ENCODE measurements around the gene PLXNA2. TPM values are rescaled to one million over a fixed set of nuclear protein-coding genes. Genes with fewer than 3 reads are reported as not detected.

PLXNA2 gene
- total and polyA plus RNA-seq, 5 donors from 2014 or later: 0.02 to 0.62 (median 0.16) TPM; not detected in 2

DNA sequence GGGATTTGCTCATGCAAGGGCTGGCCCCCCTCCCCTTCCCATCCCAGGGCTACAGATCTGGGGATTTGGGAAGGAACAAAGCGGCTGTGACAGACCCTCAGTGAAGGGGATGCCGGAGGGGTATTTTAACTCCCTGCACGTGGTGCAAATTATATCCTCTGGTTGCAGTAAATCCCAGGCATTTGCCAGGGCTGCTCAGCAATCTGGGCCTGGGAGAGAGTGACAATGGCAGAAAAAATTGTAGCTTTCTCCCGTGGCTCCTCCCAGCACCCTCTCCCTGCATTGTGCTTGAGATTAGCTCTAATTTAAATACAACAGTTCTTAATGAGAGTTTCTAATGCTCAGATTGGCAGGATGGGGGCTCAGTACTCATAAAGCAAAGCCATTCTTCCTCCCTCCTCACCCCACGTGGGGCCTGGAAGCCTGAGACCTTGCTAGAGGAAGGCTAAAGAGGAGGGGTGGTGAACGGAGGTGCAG lies 203.3 kb downstream of the PLXNA2 start:
- Mint-ChIP-seq H3K9me3 (peaks cover 0 to 2% (median 0%) of the 10 kb centered on the region in 7 donors), H3K4me3 (no peak overlapping the region), H3K27ac (no peak overlapping the region), H3K27me3 (peaks cover 9% of the 10 kb centered on the region), H3K36me3 (no peaks in the 10 kb centered on the region), H3K4me1 (peaks cover 0 to 2% (median 0%) of the 10 kb centered on the region in 4 donors)
- DNase-seq (no peak), ATAC-seq (ENCODE audit: low read depth in 2 of 2) (no peak)
- Histone ChIP-seq H3K36me3 (ENCODE audit: control insufficient read depth, insufficient read depth, low read length) (no peaks in the 10 kb centered on the region), H3K27ac (ENCODE audit: insufficient read depth, low read length, poor library complexity, severe bottlenecking) (no peak overlapping the region), H3K4me3 (ENCODE audit: low read depth, low read length) (no peak overlapping the region), H3K9me3 (ENCODE audit: control insufficient read depth in 2 of 2, low read length in 2 of 2) (no peaks in the 10 kb centered on the region), H3K4me1 (ENCODE audit: control insufficient read depth, insufficient read depth, low read length, poor library complexity, severe bottlenecking) (no peaks in the 10 kb centered on the region), H3K27me3 (ENCODE audit: control insufficient read depth, insufficient read depth, low read length) (peaks cover 2% of the 10 kb centered on the region)

GRCh38 chr1:208039536-208040332 lies 204.4 kb downstream of the PLXNA2 start:
- Mint-ChIP-seq H3K36me3 (no peaks in the 10 kb centered on the region), H3K9me3 (peaks cover 0 to 2% (median 0%) of the 10 kb centered on the region in 7 donors)
- ATAC-seq (ENCODE audit: low read depth in 2 of 2): no peak

GRCh38 chr1:208038303-208038702 lies 205.9 kb downstream of the PLXNA2 start:
- peaks cover 6% of the 10 kb centered on the region for H3K27me3 Mint-ChIP-seq
- no peak overlapping the region for H3K4me3 ChIP-seq (ENCODE audit: low read depth, low read length)
- ATAC-seq (ENCODE audit: low read depth in 2 of 2): no peak
- H3K27ac ChIP-seq (ENCODE audit: insufficient read depth, low read length, poor library complexity, severe bottlenecking): no peak overlapping the region
- no peaks in the 10 kb centered on the region for H3K36me3 ChIP-seq (ENCODE audit: control insufficient read depth, insufficient read depth, low read length)
- H3K27me3 ChIP-seq (ENCODE audit: control insufficient read depth, insufficient read depth, low read length): peaks cover 2% of the 10 kb centered on the region
- no peaks in the 10 kb centered on the region for H3K36me3 Mint-ChIP-seq
- DNase-seq: no peak
- no peak overlapping the region for H3K4me3 Mint-ChIP-seq
- H3K4me1 ChIP-seq (ENCODE audit: control insufficient read depth, insufficient read depth, low read length, poor library complexity, severe bottlenecking): no peaks in the 10 kb centered on the region
- no peaks in the 10 kb centered on the region for H3K9me3 ChIP-seq (ENCODE audit: control insufficient read depth in 2 of 2, low read length in 2 of 2)
- peaks cover 0 to 2% (median 0%) of the 10 kb centered on the region in 4 donors for H3K4me1 Mint-ChIP-seq
- no peak overlapping the region for H3K27ac Mint-ChIP-seq
- peaks cover 0 to 2% (median 0%) of the 10 kb centered on the region in 7 donors for H3K9me3 Mint-ChIP-seq

More at GRCh38 chr1:208039536-208040332, 204.4 kb downstream of the PLXNA2 start:
- Mint-ChIP-seq H3K27ac (no peak overlapping the region), H3K4me3 (no peak overlapping the region), H3K4me1 (peaks cover 0 to 2% (median 0%) of the 10 kb centered on the region in 4 donors), H3K27me3 (peaks cover 4% of the 10 kb centered on the region)
- H3K27ac ChIP-seq (ENCODE audit: insufficient read depth, low read length, poor library complexity, severe bottlenecking): no peak overlapping the region
- H3K36me3 ChIP-seq (ENCODE audit: control insufficient read depth, insufficient read depth, low read length): no peaks in the 10 kb centered on the region
- H3K27me3 ChIP-seq (ENCODE audit: control insufficient read depth, insufficient read depth, low read length): peaks cover 2% of the 10 kb centered on the region
- H3K4me3 ChIP-seq (ENCODE audit: low read depth, low read length): no peak overlapping the region
- H3K9me3 ChIP-seq (ENCODE audit: control insufficient read depth in 2 of 2, low read length in 2 of 2): no peaks in the 10 kb centered on the region
- DNase-seq: no peak
- no peaks in the 10 kb centered on the region for H3K4me1 ChIP-seq (ENCODE audit: control insufficient read depth, insufficient read depth, low read length, poor library complexity, severe bottlenecking)

DNA sequence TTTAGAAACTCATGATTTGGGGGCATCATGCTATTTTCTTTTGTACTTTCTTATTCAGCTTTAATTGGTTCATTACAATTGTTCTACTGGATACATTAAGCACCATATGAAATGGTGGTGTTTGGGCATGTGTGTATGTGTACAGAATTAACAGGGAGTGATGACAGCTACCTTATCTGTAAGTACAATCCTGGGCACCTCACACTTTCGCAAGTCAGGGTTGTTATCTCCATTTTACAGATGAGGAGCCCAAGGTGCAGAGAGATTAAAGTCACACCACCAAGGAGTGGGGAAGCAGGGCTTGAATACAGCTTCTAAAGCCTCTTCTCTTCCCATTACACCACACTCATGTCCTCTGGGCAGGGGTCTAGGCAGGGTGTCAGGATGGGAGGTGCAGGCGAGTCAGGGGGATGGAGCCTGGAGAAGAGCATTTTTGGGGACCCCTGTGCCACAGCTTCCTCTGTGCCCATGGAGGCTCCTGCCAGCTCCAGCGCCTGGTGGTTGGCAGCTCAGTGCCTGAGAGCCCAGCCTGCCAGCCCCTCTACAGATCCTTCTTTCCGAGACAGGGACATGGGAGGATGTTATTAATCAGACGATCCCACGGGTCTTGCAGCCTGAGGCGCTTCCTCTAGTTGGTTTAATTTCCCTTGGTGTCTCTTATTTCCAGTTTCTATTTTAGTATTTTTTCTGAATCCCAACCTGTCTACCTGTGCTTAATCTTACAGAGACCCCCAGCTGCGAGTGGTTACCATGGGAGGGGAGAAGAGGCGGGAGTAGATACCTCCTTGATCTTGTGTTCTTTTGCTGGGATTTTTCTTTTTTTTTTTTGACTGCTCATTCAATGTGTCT lies 207.0 kb downstream of the PLXNA2 start:
- H3K9me3 ChIP-seq (ENCODE audit: control insufficient read depth in 2 of 2, low read length in 2 of 2): no peaks in the 10 kb centered on the region
- no peak overlapping the region for H3K4me3 ChIP-seq (ENCODE audit: low read depth, low read length)
- H3K4me1 ChIP-seq (ENCODE audit: control insufficient read depth, insufficient read depth, low read length, poor library complexity, severe bottlenecking): no peaks in the 10 kb centered on the region
- no peaks in the 10 kb centered on the region for H3K36me3 ChIP-seq (ENCODE audit: control insufficient read depth, insufficient read depth, low read length)
- Mint-ChIP-seq H3K9me3 (peaks cover 0 to 2% (median 0%) of the 10 kb centered on the region in 7 donors), H3K4me1 (no peaks in the 10 kb centered on the region), H3K4me3 (no peak overlapping the region), H3K27me3 (peaks cover 8% of the 10 kb centered on the region), H3K36me3 (no peaks in the 10 kb centered on the region), H3K27ac (no peak overlapping the region)
- no peak overlapping the region for H3K27ac ChIP-seq (ENCODE audit: insufficient read depth, low read length, poor library complexity, severe bottlenecking)
- ATAC-seq (ENCODE audit: low read depth in 2 of 2) (no peak), DNase-seq (no peak)
- peaks cover 2% of the 10 kb centered on the region for H3K27me3 ChIP-seq (ENCODE audit: control insufficient read depth, insufficient read depth, low read length)

- H3K9me3 ChIP-seq (ENCODE audit: control insufficient read depth in 2 of 2, low read length in 2 of 2): no peaks in the 10 kb centered on the region
- no peaks in the 10 kb centered on the region for H3K36me3 ChIP-seq (ENCODE audit: control insufficient read depth, insufficient read depth, low read length)
- no peaks in the 10 kb centered on the region for H3K4me1 Mint-ChIP-seq
- no peak overlapping the region for H3K27ac ChIP-seq (ENCODE audit: insufficient read depth, low read length, poor library complexity, severe bottlenecking)
- H3K4me3 Mint-ChIP-seq: no peak overlapping the region
- ATAC-seq (ENCODE audit: low read depth in 2 of 2) (no peak), DNase-seq (no peak)
- no peak overlapping the region for H3K27ac Mint-ChIP-seq
- H3K27me3 ChIP-seq (ENCODE audit: control insufficient read depth, insufficient read depth, low read length): peaks cover 2% of the 10 kb centered on the region
- H3K36me3 Mint-ChIP-seq: no peaks in the 10 kb centered on the region
- H3K9me3 Mint-ChIP-seq: peaks cover 0 to 2% (median 0%) of the 10 kb centered on the region in 7 donors
- H3K4me3 ChIP-seq (ENCODE audit: low read depth, low read length): no peak overlapping the region
- no peaks in the 10 kb centered on the region for H3K4me1 ChIP-seq (ENCODE audit: control insufficient read depth, insufficient read depth, low read length, poor library complexity, severe bottlenecking)
- H3K27me3 Mint-ChIP-seq: peaks cover 8% of the 10 kb centered on the region
These were observed 207.9 kb downstream of the PLXNA2 start for GRCh38 chr1:208036106-208036808.

DNA sequence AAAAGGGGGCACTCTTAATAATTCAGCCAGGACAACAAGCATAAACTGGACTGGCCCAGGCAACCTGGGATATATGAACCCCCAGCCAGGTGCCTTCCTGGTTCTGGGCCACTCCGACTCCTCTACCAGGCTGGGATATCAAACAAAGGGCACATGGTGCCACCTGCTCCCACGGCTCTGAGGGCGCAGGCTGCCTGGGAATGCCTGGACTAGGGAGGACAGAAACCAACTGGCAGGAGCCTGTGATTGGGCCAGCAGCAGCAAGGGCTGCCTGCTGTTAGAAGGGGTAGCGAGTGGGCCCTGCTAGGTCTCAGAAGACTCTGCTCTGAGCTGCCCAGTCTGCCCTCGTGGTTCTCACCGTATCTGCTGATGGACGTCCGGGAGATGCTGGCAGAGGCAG lies 210.0 kb downstream of the PLXNA2 start:
- Mint-ChIP-seq H3K27ac (no peak overlapping the region), H3K4me1 (no peaks in the 10 kb centered on the region), H3K36me3 (no peaks in the 10 kb centered on the region), H3K4me3 (no peak overlapping the region), H3K27me3 (peaks cover 10% of the 10 kb centered on the region), H3K9me3 (peaks cover 0 to 2% (median 0%) of the 10 kb centered on the region in 7 donors)
- no peak for ATAC-seq (ENCODE audit: low read depth in 2 of 2)
- no peaks in the 10 kb centered on the region for H3K36me3 ChIP-seq (ENCODE audit: control insufficient read depth, insufficient read depth, low read length)
- H3K9me3 ChIP-seq (ENCODE audit: control insufficient read depth in 2 of 2, low read length in 2 of 2): no peaks in the 10 kb centered on the region
- no peak for DNase-seq
- peaks cover 2% of the 10 kb centered on the region for H3K27me3 ChIP-seq (ENCODE audit: control insufficient read depth, insufficient read depth, low read length)
- H3K27ac ChIP-seq (ENCODE audit: insufficient read depth, low read length, poor library complexity, severe bottlenecking): no peak overlapping the region
- H3K4me1 ChIP-seq (ENCODE audit: control insufficient read depth, insufficient read depth, low read length, poor library complexity, severe bottlenecking): no peaks in the 10 kb centered on the region
- no peak overlapping the region for H3K4me3 ChIP-seq (ENCODE audit: low read depth, low read length)

- no peak overlapping the region for H3K4me3 Mint-ChIP-seq
- H3K36me3 Mint-ChIP-seq: no peaks in the 10 kb centered on the region
- no peaks in the 10 kb centered on the region for H3K36me3 ChIP-seq (ENCODE audit: control insufficient read depth, insufficient read depth, low read length)
- no peak overlapping the region for H3K27ac Mint-ChIP-seq
- no peak for DNase-seq
- ATAC-seq (ENCODE audit: low read depth in 2 of 2): no peak
- H3K4me1 Mint-ChIP-seq: no peaks in the 10 kb centered on the region
- no peaks in the 10 kb centered on the region for H3K4me1 ChIP-seq (ENCODE audit: control insufficient read depth, insufficient read depth, low read length, poor library complexity, severe bottlenecking)
- no peak overlapping the region for H3K4me3 ChIP-seq (ENCODE audit: low read depth, low read length)
- no peak overlapping the region for H3K27ac ChIP-seq (ENCODE audit: insufficient read depth, low read length, poor library complexity, severe bottlenecking)
- H3K27me3 Mint-ChIP-seq: peaks cover 10% of the 10 kb centered on the region
- H3K9me3 ChIP-seq (ENCODE audit: control insufficient read depth in 2 of 2, low read length in 2 of 2): no peaks in the 10 kb centered on the region
- H3K9me3 Mint-ChIP-seq: no peaks in the 10 kb centered on the region
- H3K27me3 ChIP-seq (ENCODE audit: control insufficient read depth, insufficient read depth, low read length): peaks cover 2% of the 10 kb centered on the region
These were observed 210.9 kb downstream of the PLXNA2 start for GRCh38 chr1:208033236-208033635.

Measured in CD4-positive, CD25-positive, alpha-beta regulatory T cell (primary cell).